Erythroblast (primary cell): ENCODE data around the gene SELENOP.
"Not testable (repeated sequence)": the region's sequence is repeated elsewhere in the genome, so short reads cannot be mapped to it uniquely, and the experiment has no call there.

Experiments used
- GATA1 ChIP-seq: IDR thresholded peaks from 2 replicates; pipeline ENCODE4 v1.6.1; 2011; ENCODE audit warnings: low read depth, mild to moderate bottlenecking, control low read depth, low read length, moderate library complexity
- POLR2A ChIP-seq: IDR thresholded peaks from 2 replicates; pipeline ENCODE4 v1.6.1; 2011; ENCODE audit warnings: mild to moderate bottlenecking, low read length

DNA sequence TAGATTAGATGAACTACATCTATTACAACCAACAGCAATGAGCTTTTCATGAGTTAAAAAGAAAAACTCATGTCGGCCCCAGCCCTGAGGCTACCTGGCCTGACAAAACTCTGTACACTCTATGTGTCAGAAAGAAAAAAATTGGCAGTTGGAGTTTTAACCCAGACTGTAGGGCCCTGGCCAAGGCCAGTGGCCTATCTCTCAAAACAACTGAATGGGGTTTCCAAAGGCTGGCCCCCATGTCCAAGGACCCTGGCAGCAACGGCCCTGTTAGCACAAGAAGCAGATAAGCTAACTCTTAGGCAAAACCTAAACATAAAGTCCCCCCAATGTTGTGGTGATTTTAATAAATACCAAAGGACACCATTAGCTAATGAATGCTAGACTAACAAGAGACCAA, 4.9 kb upstream of the SELENOP start:
- TF ChIP-seq POLR2A, GATA1: not testable (repeated sequence)
